HG03442 (cell line): ENCODE results near the gene CBX6.

Source experiments
- ATAC-seq: cut with Tn5 transposase; IDR thresholded peaks from one replicate; pipeline ENCODE4 v1.9.1; 2021; ENCODE audit warnings: mild to moderate bottlenecking, moderate library complexity; ENCODE audit not compliant: unreplicated experiment

CBX6 gene

DNA sequence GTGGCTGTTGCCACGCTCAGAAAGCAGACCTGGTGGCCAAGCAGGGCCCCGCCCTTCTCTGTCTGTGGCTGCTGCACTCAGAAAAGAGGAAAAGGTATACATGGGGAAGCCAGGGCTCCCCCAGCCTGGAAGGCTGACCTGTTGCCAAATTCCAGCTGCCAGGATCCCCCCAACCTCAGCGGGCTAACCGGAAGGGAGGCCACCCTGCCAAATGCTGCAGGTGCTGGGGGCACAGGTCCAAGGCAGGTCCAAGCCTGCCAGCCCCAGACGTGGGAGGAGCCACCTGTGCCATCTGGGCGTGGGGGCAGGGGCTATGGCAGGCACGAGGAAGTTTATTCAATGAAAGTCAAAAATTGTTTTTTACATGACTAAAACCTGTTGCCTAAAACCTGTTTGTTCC lies 30.8 kb downstream of the CBX6 start:
- no peak for ATAC-seq

DNA sequence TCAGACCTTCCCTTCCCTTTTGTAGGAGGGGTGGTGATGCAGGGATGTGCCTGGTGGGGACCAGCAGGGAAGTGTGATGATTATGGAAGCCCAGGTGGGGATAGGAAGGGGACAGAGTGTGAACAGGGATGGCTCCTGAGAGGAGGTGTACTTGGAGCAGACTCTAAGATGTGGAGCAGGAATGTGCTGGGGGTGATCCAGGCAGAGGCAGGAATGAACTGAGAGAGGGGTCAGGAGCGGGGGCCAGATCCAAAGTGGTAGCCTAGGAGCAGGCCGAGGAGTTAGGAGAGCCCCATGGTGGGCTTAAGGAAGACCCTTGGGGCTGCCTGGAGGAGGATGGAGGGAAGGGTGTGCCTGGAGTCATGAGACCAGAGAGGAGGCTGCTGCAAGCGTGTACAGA lies 31.9 kb downstream of the CBX6 start:
- no peak for ATAC-seq

DNA sequence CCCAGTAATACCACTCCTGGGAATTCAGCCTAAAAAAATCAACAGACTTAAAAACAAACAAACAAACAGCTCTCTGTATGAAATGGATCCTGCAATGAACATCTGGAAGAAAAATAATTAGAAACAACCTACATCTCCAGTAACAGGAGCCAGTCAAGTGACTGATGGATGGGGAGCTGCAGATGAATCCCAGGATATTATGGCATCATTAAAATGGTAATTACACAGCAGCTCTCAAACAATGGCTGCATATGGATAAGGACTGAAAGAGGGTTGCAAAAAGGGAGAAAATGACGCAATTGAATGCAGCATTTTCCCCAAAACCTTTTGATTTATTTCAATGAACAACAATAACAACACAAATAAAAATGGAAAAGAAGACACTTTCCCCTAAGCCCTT lies 32.3 kb downstream of the CBX6 start:
- ATAC-seq = no peak

DNA sequence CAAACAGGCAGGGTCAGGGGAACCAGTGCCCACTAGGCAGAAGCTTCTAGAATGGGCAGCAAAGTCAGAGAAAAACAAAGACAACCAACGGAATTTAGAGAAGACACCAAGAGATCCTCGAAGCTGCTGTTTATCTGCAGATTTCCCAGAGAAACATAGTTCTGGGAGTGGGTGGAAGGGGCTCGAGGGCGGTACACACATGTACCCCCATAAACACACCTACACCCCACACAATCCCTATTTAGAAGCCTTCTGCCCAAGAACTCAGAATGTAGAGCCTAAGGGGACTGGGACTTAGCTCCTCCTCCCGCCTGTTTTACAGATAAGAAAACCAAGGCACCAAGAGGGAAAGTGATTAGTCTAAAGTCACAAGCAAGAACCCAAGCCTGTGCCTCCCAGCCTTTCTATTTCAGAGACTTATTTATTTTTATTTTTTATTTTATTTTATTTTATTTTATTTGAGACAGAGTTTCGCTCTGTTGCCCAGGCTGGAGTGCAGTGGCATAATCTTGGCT lies 34.5 kb downstream of the CBX6 start:
- no peak for ATAC-seq

DNA sequence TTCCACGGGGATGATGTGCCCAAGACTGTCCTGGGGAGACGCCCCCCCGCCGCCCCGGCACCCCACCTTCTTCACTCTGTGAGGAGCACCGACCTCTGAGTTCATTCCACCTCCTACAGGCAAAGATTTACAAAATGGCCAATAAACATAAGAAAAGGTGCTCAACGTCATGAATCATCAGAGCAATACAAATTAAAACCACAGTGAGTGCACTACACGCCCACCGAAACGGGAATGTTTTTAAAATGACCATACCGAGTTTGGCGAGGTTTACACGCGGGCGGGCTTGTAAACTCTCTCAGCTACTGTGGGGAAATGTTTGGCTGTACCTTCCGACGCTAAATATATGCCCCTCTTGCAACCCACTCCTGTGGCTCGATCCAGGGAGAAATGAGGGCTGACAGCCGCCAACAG lies 36.1 kb downstream of the CBX6 start:
- no peak for ATAC-seq

DNA sequence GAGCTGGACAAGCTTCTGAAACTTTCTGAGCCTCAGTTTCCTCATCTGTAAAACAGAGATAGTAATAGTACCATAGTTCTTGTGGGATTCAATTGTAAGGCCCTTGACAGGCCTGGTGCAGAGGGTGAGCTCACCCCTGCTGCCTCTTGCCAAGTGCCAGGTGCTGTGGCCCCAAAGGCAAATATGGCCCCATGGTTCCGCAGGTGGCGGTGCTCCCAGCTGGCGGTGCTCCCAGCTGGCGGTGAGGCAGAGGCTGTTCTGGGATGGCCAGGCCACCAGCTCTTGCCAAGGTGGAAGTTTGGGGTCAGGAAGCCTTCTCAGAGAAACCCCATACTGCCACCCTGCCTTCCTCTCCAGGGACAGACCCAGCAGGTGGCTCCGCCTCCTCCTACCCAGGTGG lies 37.0 kb downstream of the CBX6 start:
- no peak for ATAC-seq

DNA sequence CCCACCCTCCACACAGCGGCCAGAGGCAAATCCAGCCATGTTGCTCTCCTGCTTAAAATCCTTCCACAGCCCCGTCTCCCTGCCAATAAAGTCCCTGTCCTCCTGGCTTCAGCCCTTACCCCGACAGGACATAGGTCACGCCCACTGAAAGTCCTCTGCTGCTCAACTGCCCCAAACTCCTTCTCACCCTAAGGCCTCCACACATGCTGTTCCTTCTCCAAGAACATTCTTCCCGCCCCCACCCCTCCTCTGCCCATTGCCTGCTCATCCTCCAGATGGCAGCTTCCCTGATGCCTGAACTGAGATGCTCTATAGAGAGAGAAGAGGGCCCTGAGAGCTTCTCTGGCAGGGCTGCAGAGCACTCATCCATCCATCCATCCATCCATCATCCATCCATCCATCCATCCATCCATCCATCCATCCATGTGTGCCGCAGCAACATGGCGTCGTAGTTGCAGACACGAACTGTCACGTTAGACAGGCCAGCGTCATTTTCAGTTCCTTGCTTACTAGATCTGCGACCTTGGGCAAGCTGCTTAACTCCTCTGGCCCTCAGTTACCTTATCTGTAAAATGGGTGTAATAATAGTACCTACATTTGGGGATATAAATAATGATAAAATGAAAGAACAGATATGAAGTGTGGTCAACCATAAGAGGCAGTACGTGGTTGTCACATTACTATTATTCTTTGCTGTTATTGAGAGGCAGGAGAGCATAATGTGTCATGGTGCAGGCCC lies 37.6 kb downstream of the CBX6 start:
- no peak for ATAC-seq

DNA sequence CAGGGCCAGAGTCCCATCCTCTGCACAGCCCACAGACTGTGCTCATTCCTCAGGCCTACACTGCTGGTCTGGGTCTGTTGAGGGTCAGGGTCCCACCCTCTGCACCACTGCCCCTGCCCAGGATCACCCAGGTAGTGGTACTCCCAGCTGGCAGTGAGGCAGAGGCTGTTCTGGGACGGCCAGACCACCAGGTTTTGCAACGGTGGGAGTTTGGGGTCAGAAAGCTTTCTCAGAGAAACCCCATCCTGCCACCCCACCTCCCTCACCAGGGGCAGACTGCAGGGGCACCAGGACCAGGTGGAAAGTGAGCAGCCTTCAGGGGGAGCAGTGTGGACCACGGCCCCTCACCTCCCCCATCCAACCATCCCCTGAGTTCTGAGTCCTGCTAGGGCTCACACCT lies 39.0 kb downstream of the CBX6 start:
- no peak for ATAC-seq

DNA sequence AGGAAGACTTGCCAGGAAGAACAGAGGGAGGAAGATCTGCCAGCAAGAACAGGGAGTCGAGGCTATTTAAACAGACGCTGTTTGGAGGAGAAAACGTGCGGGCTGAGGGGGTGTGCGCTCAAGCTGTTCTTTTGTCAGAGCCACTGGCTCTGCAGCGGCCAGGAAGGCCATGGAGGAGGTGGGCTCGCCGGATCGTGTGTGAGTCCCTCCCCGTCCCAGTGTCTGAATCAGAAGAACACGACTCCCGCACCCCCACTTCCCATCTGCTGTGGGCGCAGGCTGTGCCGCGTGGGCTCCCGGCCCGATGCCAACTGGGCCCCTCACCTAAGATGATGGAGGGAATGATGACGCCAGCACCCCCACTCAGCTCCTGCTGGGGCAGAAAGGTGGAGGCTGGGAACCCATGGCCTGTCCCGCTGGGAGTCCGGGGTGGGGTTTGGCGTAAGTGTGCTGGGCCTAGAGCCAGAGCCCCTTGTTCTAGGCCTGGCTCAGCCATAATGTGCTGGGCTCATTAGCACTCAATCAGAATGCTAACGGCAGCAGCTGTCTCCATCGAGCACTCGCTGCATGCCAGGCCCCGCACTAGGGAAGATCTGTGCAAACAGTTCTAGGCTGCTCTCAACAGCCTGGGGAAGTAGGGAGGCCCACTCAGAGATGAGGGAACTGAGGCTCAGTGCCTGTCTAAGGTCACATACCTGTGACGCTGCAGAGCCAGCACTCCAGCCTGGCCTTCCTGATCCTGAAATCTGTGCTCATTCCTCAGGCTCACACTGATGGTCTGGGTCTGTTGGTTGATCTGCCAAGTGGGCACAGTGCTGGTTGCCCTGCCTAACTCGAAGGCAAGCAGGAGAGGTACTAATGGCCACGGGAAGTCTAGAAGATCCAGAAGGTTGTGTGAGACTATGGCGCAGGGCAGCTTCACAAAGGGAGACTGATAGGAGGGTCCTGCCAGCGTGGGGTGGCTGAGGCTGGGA lies 39.7 kb downstream of the CBX6 start:
- ATAC-seq = no peak

DNA sequence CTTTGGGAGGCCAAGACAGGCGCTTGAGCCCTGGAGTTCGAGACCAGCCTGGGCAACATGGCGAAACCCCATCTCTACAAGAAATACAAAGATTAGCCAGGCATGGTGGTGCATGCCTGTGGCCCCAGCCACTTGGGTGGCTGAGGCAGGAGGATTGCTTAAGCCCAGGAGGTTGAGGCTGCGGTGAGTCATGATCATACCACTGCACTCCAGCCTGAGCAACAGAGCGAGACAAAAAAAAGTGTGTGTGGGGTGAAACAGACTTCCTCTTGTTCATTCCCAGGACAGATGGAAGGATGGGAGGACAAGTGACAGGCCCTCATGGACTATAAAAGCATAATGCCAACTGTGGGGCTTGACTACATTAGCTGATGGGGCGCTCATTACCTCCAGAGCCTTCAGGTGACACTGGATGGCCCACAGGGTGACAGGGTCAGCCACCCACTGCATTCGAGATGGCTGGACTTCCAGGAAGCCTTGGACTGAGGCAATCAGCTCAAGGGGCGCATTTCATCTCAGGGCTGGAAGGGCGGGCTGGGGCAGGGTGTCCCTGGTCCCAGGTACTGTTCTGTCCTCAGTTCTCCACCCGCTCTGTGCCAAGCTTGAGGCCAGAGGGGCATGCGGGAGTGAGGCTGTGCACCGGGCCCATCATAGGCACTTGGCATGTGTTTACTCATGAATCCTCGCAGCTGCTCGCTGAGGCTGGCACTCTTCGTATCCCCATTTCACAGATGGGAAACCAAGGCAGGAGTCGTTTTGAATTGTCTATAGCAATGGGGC lies 40.7 kb downstream of the CBX6 start:
- no peak for ATAC-seq

DNA sequence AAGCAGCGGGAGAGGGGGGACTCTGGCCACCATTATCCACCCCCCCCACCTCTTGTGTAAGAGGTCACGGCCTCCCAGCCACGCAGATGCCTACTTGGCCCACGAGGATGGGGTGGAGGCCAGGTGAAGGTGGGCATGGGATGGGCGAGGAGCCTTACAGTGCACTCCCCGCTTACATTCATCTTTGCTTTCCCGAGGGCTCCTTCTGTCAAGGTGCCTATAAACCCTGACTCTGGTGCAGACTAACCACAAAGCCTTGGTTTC lies 41.2 kb downstream of the CBX6 start:
- ATAC-seq = no peak

DNA sequence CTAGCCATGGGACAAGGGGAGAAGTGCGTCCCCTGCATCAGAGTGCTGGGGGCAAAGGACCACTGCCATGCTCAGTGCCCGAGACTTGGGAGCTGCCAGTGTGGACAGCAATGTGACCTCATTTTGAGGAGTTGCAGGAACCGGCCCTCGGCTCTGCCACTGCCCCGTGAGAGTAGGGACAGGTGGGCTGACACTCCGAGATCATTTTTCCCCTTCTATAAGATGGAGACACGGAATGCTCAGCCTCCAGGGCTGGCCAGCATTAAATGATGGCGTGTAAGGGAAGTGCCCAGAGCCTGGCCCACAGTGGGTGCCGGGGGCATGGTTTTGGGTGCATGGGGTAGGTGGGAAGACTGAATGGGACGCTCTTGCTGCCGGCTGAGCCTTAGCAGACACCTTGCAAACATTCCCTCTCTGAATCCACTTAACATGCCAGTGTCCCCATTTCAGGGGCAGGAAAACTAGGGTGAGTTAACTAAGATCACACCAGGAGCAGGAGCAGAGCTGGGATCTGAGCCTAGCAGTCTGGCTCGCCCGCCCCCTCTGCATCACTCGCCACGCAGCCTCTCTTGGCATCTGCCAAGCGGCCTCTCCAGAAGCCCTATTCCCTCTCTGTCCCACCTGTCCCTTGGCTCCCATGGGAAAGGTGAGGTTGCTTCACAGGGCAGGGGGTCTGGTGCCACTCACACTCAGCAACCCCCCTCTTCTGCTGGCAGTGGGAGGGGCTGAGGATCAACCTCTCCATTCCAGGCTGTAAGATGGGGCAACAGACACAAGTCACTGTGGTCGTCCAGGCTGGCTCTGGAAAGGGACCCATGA lies 41.8 kb downstream of the CBX6 start:
- ATAC-seq = no peak

DNA sequence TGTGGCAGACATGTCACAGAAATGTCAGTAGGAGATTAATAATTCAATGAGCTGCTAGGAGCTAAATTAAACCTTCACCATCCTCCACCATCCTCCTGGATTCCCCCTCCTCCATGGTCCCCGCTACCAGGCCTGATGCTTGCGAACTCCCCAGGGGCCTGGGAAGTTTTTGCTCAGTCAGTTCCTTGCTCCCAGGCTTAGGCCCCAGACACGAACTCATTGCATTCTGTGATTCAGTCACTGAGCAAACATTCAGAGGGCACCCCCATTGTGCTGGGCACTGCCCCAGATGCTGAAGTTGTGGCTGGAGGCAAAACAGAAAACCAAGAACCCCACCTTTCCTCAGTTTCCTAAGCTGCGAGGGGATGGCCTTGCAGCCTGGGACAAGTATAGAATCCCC lies 42.5 kb downstream of the CBX6 start:
- no peak for ATAC-seq

DNA sequence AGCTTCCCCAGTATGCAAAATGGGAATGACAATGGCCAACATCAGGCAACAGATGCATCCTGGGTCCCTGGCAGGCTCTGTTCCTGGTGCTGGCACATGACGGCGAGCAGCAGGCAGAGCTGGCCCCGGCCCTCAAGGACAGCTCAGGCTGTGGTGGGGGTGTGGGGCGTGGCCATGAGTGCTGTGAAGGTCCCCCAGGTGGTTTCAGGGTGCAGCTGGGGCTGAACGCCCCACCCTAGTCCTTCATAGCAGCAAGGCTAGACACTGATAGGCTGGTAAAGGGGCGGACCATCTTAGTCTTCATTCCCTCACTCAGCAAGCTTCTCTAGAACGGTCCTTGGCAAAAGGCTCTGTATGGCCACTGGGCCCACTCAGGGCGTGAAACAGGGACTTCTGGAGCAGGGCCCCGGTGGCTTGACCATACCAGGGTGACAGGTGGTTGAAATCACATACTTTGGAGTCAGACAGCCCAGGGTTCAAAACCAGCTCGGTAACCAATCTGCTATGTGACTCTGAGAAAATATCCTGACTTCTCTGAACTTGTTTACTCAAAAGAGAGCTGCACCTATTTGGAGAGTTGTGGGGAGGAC lies 43.3 kb downstream of the CBX6 start:
- ATAC-seq = no peak

DNA sequence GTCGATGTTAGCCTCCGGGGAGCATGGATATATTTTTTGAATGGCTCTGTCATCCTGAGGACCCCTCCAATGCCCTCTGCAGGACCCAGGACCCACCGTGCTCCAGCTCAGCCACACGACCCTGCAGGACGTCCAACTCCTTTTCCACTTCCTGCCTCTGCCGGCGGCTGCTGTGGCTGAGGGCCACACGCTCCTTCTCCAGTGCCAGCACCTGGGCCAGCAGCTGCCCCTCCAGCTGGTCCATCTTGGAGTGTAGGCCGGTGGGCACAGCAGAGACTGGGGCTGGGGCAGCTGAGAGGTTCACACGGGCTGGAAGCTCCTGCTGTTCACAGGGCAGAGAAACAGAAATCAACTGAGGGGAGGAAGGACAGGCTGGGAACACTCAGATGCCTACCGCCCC lies 43.8 kb downstream of the CBX6 start:
- no peak for ATAC-seq

DNA sequence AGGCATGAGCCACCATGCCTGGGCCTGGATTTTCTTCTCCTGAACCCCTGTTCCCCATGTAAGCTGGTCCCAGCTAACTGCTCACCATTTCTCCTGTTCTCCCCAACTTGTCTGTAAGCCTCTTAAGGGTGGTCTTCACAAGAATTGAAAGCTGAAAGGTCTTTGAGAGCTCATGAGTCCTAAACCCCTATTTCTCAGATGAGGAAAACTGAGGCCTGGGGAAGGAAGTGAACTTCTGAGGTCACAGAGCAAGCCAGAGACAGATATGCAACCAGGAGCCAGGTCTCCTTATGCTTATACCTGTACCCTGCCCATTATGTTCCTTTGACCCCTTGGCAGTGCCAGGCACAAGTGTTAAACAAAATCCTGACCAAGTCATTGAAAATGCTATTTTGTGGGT lies 44.5 kb downstream of the CBX6 start:
- no peak for ATAC-seq

DNA sequence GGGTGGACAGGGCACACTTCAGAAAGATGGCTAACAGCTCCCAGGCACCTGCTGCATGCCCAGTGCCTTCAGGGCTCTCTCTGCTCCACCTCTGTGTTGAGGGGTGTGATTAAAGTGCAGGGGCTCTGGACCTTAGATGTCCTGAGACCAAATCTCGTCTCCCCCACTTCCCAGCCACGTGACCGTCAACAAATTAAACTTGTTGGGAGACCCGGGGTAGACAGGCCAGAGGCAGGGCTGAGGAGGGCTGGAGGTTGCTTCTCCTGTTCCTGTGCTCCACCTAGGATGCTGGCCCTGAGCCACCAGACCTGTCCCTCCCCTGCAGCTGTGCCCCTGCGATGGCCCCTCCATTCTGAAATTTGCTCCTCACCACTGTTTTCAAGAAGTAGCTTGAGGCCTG lies 45.2 kb downstream of the CBX6 start:
- no peak for ATAC-seq

DNA sequence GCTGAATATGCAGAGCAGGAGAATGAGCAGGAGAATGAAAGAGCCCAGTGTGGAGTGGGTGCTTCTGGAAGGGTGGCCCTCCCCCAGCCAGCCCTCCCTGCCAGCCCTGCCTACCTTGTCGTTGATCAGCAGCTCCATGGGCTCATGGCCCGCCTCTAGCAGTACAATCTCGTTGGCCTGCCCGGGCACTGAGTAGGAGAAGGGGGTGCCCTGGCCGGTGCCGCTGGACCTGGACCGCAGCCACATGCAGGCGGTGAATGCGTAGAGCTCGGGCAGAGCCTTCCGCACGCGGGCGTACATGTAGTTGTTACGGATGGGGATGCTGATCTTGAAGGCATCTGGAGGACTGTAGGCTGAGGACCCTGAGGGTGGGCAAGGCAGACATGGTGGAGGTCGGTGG lies 45.6 kb downstream of the CBX6 start:
- no peak for ATAC-seq

DNA sequence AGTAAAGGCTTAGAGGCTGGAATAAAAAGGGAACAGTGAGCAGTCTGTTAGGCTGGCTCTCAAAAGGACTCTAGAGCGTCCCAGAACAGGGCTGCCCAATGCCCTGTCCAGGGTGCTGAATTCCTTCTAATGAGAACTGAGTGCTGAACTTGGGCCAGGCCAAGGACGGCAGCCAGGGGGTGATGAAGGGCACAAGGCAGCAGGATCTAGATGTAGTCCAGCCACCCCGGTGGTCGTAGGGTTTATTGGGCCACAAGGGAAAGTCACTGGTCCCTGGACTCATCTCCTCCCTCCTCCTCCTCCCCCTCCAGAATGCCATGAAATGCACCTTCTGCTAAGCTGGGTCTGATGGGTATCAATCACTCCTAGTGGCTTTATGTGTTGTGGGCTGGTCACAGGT lies 47.4 kb downstream of the CBX6 start:
- ATAC-seq = no peak

DNA sequence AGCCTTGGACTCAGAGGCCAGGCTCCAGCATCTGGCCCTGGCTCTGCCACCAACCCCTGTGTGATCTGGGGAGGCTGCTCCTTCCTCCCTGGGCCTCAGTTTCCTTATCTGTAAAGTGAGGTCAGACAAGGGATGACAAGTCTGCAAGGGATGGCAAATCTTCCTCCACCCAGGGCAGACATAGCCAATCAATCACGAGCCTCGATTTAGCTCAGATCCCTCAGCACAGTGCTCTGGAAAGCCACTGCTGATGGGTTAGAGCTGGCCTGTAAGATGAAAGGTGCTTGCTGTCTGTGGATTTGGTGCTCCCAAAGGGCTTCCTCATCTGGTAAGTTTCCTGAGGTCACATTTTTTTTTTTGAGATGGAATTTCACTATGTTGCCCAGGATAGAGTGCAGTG lies 48.4 kb downstream of the CBX6 start:
- no peak for ATAC-seq
